Astrocyte (in vitro differentiated cells and primary cell): ENCODE results near the gene APPL1.

Experiments used
- EZH2 ChIP-seq: IDR thresholded peaks from 2 replicates; pipeline ENCODE4 v1.6.1; 2012; ENCODE audit warnings: mild to moderate bottlenecking, low read length, inconsistent platforms; ENCODE audit not compliant: insufficient read depth
- TF ChIP-seq, protein P1 (sequence below): IDR thresholded peaks from 2 replicates; pipeline ENCODE4 v1.5.1; 2011; ENCODE audit warnings: low read depth, mild to moderate bottlenecking, inconsistent platforms, low read length, moderate library complexity; ENCODE audit not compliant: insufficient read depth

DNA sequence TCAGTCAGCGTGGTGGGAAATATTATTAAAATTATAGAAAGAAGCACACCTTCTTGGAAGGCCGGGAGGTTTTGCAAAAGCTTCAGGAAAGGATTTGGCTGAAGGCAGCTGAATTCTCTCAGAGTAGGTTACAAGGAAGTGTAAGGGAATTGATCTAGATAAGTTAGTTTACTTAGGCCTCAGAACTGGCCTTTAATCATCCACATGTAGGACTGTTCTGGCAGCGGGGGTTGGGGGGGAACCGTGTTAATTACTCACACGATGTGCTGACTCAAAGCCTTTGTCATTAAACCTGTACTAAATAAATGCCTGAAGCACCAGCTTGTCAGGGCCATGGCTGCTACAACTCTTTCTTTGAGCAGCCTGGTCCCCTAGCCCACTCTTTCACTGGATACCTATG, 52.2 kb downstream of the APPL1 start:
- TF ChIP-seq, protein P1, sequence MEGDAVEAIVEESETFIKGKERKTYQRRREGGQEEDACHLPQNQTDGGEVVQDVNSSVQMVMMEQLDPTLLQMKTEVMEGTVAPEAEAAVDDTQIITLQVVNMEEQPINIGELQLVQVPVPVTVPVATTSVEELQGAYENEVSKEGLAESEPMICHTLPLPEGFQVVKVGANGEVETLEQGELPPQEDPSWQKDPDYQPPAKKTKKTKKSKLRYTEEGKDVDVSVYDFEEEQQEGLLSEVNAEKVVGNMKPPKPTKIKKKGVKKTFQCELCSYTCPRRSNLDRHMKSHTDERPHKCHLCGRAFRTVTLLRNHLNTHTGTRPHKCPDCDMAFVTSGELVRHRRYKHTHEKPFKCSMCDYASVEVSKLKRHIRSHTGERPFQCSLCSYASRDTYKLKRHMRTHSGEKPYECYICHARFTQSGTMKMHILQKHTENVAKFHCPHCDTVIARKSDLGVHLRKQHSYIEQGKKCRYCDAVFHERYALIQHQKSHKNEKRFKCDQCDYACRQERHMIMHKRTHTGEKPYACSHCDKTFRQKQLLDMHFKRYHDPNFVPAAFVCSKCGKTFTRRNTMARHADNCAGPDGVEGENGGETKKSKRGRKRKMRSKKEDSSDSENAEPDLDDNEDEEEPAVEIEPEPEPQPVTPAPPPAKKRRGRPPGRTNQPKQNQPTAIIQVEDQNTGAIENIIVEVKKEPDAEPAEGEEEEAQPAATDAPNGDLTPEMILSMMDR, result no peak
- no peak for TF ChIP-seq EZH2
